Prostate gland (tissue), 2 donors: ENCODE measurements around the gene LMCD1.

Experiments
- POLR2A ChIP-seq: fragments of 450-650 bp; IDR thresholded peaks from one replicate; pipeline ENCODE4 v1.6.1; 2016; ENCODE audit warnings: antibody characterized with exemption, mild to moderate bottlenecking
- TF ChIP-seq, protein P1 (sequence below), 4 experiments: fragments of 200-600 bp in 2 of 4; fragments of 450-650 bp in 2 of 4; sonication (generic) in 2 of 4; IDR thresholded peaks; 1 replicate in 3 of 4; 2 replicates in 1 of 4; pipeline ENCODE4 v1.5.1; 2016 to 2019; ENCODE audit warnings: antibody characterized with exemption in 4 of 4, mild to moderate bottlenecking in 2 of 4, moderate library complexity in 2 of 4

DNA sequence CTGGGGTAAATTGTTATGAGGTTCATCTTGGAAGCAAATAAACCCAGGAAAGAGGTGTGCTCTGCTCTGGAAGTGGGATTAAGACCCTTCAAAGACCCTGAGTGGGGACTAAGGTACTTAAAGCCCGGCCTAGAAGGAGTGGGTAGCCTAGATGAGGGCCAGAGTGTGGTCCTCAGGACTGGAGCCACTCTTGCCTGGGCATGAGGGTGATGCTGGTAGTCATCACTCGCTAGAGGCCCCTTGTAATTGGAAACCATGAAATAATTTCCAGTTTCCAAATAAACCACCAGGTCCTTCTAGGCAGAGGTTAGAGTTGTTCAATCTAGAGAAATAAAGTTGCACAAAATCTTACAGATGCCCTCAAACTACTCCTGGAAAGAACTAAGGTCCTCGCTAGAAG is 15.2 kb upstream of the LMCD1 start:
- TF ChIP-seq, protein P1, sequence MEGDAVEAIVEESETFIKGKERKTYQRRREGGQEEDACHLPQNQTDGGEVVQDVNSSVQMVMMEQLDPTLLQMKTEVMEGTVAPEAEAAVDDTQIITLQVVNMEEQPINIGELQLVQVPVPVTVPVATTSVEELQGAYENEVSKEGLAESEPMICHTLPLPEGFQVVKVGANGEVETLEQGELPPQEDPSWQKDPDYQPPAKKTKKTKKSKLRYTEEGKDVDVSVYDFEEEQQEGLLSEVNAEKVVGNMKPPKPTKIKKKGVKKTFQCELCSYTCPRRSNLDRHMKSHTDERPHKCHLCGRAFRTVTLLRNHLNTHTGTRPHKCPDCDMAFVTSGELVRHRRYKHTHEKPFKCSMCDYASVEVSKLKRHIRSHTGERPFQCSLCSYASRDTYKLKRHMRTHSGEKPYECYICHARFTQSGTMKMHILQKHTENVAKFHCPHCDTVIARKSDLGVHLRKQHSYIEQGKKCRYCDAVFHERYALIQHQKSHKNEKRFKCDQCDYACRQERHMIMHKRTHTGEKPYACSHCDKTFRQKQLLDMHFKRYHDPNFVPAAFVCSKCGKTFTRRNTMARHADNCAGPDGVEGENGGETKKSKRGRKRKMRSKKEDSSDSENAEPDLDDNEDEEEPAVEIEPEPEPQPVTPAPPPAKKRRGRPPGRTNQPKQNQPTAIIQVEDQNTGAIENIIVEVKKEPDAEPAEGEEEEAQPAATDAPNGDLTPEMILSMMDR (IDR thresholded peaks at IDR 0.05) = no peak
- no peak for TF ChIP-seq POLR2A
